Measurements from ENCODE around the gene INPP5J.

The INPP5J gene

DNA sequence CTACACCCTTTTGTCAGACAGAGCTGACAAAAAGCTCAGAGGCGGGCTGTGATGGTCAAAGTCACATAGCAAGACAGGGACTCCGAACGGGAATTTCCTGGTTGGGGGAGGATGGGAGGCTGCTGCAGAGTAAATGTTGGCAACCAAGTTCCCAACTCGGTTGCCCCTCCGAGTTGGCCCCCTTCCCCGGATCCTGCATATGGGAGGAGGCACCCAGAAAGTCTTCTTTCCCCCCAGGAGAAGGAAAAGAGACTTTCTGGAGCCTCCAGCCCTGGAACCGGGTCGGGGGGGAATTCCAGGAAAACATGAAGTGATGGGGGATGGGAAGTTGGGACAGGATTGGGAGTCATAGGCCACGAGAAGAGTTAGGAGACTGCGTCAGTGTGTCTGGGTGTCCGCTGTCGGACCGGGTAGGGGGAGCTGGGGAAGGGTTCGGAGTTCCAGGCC, 16.0 kb upstream of the INPP5J start:
- TF ChIP-seq IKZF3 (tag by site-specific recombination; IDR thresholded peaks at IDR 0.05): peak; percentile 61; the same call in 1 of the 2 replicates
- TF ChIP-seq ZFP37 (tag by site-specific recombination; IDR thresholded peaks at IDR 0.05): no peak
- POLR2A ChIA-PET: interaction anchor here (1.1 to 1.9 kb wide), 6 partner anchors 11 to 137 kb away, joined by 3 to 15 read pairs (median 6); partner anchors contain the start of genes MORC2, RNF185, SMTN and TUG1
- Histone ChIP-seq H3K4me1 (ENCODE audit: control insufficient read depth, insufficient read depth, low read length) (peaks cover 4% of the 10 kb centered on the region; the same call in 1 of the 2 replicates), H3K4me3 (ENCODE audit: low read depth, low read length) (peak overlapping the region; percentile 39), H3K36me3 (ENCODE audit: control insufficient read depth in 2 of 2, insufficient read depth in 1 of 2, low read length in 2 of 2) (peaks cover 0 to 23% of the 10 kb centered on the region in 2 experiments; a peak in 1 of 3 replicates), H3K9me3 (ENCODE audit: control insufficient read depth, insufficient read depth, low read depth, low read length) (no peaks in the 10 kb centered on the region), H3K27ac (ENCODE audit: extremely low read depth, low read depth, low read length) (no peak overlapping the region)
- CTCF ChIA-PET: interaction anchor here (0.7 to 2.9 kb wide), 10 partner anchors 11 to 170 kb away, joined by 3 to 22 read pairs (median 4); partner anchors contain the start of gene INPP5J

DNA sequence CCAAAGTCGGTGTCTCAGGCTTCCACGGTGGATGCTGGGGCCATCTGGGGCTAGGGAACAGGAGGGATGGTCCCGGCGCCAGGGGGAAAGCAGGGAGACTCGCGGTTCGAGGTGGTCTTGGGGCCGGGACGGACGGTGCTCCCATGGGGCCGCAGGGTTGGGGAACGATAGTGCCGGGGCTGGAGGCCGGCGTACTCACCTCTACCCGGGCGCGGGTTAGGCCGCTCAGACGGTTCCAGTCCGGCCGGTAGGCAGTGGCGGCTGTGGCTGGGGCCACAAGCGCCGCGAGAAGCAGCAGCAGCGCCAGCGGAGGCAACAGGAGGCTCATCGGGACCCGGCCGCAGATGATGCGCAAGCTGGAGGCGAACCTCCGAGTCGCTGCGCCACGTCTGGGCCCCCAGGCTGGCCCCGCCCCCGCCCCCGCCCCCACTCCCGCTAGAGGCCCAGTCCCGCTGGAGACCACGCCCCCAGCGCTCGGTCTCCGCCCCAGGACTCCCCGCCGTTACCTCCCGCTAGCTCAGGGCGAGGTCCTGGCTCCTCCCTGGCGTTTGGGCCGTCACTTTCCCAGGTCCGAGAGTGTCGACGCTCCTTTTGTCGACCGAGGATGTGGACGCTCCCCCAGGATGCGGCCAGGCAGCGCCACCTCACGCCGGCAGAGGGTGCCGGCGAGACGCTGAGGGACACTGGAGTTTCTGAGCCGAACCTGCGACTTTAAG, 15.4 kb upstream of the INPP5J start, which contains the start of gene SELENOM:
SELENOM (minus strand) TSS at position 391 of the 716 bp plus-strand sequence; CDS start at position 328, 63 bp downstream.
- Histone ChIP-seq H3K36me3 (ENCODE audit: control insufficient read depth in 2 of 2, insufficient read depth in 1 of 2, low read length in 2 of 2) (peaks cover 0 to 23% of the 10 kb centered on the region in 2 experiments; a peak in 1 of 3 replicates), H3K4me1 (ENCODE audit: control insufficient read depth, insufficient read depth, low read length) (peaks cover 4% of the 10 kb centered on the region; the same call in 1 of the 2 replicates), H3K4me3 (ENCODE audit: low read depth, low read length) (peak within 1 kb of the TSS; percentile 39), H3K9me3 (ENCODE audit: control insufficient read depth, insufficient read depth, low read depth, low read length) (no peaks in the 10 kb centered on the region), H3K27ac (ENCODE audit: extremely low read depth, low read depth, low read length) (peak within 1 kb of the TSS; percentile 40; the same call in 1 of the 2 replicates)
- POLR2A ChIA-PET: interaction anchor here (0.6 to 1.9 kb wide), 20 partner anchors 12 to 683 kb away, joined by 3 to 15 read pairs (median 4); partner anchors contain the start of genes INPP5J, LIMK2, MORC2 and RNF185
- CTCF ChIA-PET: interaction anchor here (0.5 to 4.4 kb wide), 51 partner anchors 8 to 439 kb away, joined by 3 to 54 read pairs (median 4); partner anchors contain the start of genes INPP5J, MORC2, PATZ1 and PIK3IP1
- TF ChIP-seq, protein P1, sequence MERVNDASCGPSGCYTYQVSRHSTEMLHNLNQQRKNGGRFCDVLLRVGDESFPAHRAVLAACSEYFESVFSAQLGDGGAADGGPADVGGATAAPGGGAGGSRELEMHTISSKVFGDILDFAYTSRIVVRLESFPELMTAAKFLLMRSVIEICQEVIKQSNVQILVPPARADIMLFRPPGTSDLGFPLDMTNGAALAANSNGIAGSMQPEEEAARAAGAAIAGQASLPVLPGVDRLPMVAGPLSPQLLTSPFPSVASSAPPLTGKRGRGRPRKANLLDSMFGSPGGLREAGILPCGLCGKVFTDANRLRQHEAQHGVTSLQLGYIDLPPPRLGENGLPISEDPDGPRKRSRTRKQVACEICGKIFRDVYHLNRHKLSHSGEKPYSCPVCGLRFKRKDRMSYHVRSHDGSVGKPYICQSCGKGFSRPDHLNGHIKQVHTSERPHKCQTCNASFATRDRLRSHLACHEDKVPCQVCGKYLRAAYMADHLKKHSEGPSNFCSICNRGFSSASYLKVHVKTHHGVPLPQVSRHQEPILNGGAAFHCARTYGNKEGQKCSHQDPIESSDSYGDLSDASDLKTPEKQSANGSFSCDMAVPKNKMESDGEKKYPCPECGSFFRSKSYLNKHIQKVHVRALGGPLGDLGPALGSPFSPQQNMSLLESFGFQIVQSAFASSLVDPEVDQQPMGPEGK (tag by site-specific recombination; IDR thresholded peaks at IDR 0.05): peak; percentile 63
- TF ChIP-seq ZNF530 (tag by site-specific recombination; IDR thresholded peaks at IDR 0.05; ENCODE audit: low read depth): no peak
- TF ChIP-seq, protein P2, sequence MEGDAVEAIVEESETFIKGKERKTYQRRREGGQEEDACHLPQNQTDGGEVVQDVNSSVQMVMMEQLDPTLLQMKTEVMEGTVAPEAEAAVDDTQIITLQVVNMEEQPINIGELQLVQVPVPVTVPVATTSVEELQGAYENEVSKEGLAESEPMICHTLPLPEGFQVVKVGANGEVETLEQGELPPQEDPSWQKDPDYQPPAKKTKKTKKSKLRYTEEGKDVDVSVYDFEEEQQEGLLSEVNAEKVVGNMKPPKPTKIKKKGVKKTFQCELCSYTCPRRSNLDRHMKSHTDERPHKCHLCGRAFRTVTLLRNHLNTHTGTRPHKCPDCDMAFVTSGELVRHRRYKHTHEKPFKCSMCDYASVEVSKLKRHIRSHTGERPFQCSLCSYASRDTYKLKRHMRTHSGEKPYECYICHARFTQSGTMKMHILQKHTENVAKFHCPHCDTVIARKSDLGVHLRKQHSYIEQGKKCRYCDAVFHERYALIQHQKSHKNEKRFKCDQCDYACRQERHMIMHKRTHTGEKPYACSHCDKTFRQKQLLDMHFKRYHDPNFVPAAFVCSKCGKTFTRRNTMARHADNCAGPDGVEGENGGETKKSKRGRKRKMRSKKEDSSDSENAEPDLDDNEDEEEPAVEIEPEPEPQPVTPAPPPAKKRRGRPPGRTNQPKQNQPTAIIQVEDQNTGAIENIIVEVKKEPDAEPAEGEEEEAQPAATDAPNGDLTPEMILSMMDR (tag by site-specific recombination; IDR thresholded peaks at IDR 0.05): peak; percentile 95
- TF ChIP-seq ZNF324 (tag by site-specific recombination; IDR thresholded peaks at IDR 0.05): 0 out of 2 replicates have a peak, but pooled peaks have one; percentile 41
- TF ChIP-seq ZNF335 (tag by site-specific recombination; conservative IDR thresholded peaks at IDR 0.05): peak; percentile 56
- TF ChIP-seq, protein P3, sequence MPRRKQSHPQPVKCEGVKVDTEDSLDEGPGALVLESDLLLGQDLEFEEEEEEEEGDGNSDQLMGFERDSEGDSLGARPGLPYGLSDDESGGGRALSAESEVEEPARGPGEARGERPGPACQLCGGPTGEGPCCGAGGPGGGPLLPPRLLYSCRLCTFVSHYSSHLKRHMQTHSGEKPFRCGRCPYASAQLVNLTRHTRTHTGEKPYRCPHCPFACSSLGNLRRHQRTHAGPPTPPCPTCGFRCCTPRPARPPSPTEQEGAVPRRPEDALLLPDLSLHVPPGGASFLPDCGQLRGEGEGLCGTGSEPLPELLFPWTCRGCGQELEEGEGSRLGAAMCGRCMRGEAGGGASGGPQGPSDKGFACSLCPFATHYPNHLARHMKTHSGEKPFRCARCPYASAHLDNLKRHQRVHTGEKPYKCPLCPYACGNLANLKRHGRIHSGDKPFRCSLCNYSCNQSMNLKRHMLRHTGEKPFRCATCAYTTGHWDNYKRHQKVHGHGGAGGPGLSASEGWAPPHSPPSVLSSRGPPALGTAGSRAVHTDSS (tag by site-specific recombination; IDR thresholded peaks at IDR 0.05): no peak
- TF ChIP-seq, protein P4, sequence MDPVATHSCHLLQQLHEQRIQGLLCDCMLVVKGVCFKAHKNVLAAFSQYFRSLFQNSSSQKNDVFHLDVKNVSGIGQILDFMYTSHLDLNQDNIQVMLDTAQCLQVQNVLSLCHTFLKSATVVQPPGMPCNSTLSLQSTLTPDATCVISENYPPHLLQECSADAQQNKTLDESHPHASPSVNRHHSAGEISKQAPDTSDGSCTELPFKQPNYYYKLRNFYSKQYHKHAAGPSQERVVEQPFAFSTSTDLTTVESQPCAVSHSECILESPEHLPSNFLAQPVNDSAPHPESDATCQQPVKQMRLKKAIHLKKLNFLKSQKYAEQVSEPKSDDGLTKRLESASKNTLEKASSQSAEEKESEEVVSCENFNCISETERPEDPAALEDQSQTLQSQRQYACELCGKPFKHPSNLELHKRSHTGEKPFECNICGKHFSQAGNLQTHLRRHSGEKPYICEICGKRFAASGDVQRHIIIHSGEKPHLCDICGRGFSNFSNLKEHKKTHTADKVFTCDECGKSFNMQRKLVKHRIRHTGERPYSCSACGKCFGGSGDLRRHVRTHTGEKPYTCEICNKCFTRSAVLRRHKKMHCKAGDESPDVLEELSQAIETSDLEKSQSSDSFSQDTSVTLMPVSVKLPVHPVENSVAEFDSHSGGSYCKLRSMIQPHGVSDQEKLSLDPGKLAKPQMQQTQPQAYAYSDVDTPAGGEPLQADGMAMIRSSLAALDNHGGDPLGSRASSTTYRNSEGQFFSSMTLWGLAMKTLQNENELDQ (tag by site-specific recombination; IDR thresholded peaks at IDR 0.05; ENCODE audit: low read depth): no peak
- TF ChIP-seq WT1 (tag by site-specific recombination; IDR thresholded peaks at IDR 0.05): peak; percentile 71
- TF ChIP-seq MYNN (tag by site-specific recombination; IDR thresholded peaks at IDR 0.05; ENCODE audit: borderline replicate concordance): no peak
- no peak for TF ChIP-seq ZNF391 (tag by site-specific recombination; IDR thresholded peaks at IDR 0.05; ENCODE audit: borderline replicate concordance, low read depth)
- no peak; the same call in 1 of the 2 replicates for TF ChIP-seq ZNF2 (tag by site-specific recombination; IDR thresholded peaks at IDR 0.05)
- TF ChIP-seq, protein P5, sequence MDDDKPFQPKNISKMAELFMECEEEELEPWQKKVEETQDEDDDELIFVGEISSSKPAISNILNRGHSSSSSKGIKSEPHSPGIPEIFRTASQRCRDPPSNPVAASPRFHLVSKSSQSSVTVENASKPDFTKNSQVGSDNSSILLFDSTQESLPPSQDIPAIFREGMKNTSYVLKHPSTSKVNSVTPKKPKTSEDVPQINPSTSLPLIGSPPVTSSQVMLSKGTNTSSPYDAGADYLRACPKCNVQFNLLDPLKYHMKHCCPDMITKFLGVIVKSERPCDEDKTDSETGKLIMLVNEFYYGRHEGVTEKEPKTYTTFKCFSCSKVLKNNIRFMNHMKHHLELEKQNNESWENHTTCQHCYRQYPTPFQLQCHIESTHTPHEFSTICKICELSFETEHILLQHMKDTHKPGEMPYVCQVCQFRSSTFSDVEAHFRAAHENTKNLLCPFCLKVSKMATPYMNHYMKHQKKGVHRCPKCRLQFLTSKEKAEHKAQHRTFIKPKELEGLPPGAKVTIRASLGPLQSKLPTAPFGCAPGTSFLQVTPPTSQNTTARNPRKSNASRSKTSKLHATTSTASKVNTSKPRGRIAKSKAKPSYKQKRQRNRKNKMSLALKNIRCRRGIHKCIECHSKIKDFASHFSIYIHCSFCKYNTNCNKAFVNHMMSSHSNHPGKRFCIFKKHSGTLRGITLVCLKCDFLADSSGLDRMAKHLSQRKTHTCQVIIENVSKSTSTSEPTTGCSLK (tag by site-specific recombination; IDR thresholded peaks at IDR 0.05): no peak
- TF ChIP-seq, protein P6, sequence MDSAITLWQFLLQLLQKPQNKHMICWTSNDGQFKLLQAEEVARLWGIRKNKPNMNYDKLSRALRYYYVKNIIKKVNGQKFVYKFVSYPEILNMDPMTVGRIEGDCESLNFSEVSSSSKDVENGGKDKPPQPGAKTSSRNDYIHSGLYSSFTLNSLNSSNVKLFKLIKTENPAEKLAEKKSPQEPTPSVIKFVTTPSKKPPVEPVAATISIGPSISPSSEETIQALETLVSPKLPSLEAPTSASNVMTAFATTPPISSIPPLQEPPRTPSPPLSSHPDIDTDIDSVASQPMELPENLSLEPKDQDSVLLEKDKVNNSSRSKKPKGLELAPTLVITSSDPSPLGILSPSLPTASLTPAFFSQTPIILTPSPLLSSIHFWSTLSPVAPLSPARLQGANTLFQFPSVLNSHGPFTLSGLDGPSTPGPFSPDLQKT (IDR thresholded peaks at IDR 0.05; ENCODE audit: borderline replicate concordance, low read depth, low read length): no peak
- 0 out of 2 replicates have a peak, but pooled peaks have one; percentile 8 for TF ChIP-seq EGR2 (tag by site-specific recombination; IDR thresholded peaks at IDR 0.05; ENCODE audit: low read depth)
- TF ChIP-seq ZNF350 (tag by site-specific recombination; IDR thresholded peaks at IDR 0.05): no peak
- no peak for TF ChIP-seq ZNF266 (tag by site-specific recombination; IDR thresholded peaks at IDR 0.05; ENCODE audit: low read depth)
- TF ChIP-seq, protein P7, sequence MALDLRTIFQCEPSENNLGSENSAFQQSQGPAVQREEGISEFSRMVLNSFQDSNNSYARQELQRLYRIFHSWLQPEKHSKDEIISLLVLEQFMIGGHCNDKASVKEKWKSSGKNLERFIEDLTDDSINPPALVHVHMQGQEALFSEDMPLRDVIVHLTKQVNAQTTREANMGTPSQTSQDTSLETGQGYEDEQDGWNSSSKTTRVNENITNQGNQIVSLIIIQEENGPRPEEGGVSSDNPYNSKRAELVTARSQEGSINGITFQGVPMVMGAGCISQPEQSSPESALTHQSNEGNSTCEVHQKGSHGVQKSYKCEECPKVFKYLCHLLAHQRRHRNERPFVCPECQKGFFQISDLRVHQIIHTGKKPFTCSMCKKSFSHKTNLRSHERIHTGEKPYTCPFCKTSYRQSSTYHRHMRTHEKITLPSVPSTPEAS (tag by site-specific recombination; IDR thresholded peaks at IDR 0.05): no peak

Measured in HEK293 (cell line).